ENCODE results near the gene PARG.
"Not testable (repeated sequence)": the region's sequence is repeated elsewhere in the genome, so short reads cannot be mapped to it uniquely, and the experiment has no call there.

PARG gene

DNA sequence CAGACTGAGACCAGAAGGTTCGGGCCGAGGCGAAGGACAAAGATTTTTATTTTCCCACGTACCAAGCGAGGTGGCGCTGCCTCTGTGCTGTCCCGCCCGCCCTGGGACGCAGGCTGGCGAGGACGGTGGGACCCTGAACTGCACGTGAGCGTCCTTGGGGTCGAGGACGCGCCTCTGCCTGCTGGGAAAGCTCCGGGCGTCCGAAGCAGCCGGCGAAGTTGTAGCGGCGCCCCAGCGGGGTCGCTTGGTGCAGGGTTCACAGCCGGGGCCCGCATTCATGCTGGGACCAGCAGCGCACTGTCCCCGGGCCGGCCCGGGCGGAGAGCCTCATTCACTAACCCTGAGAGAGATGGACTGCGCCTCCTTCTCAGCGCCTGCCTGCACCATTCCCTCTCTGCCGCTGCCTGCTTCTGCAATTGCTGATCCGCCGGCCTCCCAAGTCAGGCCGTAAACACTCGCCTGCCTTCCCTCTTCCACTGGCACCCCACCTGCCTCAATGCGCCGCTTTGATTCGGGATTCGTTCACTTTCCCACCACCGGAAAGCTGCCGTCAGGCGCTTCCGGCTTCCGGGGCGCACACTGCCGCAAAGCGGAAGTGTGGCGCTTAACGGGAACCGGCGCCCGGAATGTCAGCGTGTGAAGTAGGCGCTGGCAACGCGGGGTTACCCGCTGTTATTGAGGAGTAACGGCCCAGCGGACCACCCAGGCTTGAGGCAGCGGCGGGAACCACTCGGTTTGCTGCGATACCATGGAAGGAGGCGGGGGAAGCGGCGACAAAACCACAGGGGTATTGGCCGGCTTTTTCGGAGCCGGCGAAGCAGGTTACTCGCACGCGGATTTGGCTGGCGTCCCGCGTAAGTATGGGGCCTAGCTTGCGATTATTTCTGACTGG is at the start of gene PARG, which contains the start of gene TIMM23B:
Gene PARG (minus strand): TSS at position 581 of the 892 bp plus-strand sequence. CDS start 302 bp downstream, at position 279.
Gene TIMM23B (plus strand): TSS at position 607 of the 892 bp plus-strand sequence. CDS start 142 bp downstream, at position 749.
- DNase-seq = peak in 54 of 56 donors; percentile 18 to 89 (median 70)

DNA sequence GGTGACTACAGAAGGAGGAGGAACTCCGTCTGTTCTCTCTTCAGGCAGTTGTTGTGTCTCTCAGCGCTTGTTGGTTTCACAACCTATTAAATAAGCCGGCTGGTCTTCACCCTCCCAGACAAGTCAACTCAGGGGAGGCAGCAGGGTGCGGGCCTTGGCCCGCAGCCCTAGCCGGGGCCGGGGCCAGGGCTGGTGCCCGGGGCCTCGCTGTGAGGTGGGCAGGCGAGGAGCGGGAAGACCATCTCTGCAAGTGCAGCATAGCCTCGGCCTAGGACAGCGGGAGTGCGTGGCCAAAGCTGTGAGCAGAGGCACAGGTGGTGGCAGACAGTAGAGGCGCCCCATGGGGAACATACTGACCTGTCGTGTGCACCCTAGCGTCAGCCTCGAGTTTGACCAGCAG is 46.5 kb upstream of the PARG start, which contains the start of gene AGAP6:
Gene AGAP6 (plus strand): TSS at position 31 of the 400 bp plus-strand sequence. CDS start 310 bp downstream, at position 341.
- not testable (repeated sequence) for DNase-seq

- not testable (repeated sequence) for DNase-seq
These were observed 45.4 kb upstream of the PARG start for GRCh38 chr10:49987207-49987606.

DNA sequence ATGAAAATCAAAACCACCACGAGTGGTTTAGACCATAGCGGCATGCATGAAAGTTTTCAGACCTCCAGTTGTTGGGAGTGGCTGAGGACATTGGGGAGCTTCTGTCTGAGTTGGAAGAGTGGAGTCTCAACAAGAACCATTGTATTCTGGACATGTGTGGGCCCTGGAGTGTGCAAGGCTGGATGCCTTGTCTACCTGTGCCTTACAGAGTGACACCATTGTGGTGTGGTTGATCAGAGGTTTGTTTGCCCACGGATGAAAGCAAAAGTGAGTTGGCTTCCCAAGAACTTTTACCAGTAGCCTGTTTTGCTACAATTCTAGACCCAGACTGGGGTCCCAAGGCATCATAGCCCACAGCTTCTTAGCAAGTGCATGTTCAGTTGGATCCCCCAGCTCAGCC is 35.9 kb upstream of the PARG start:
- DNase-seq = not testable (repeated sequence)

GRCh38 chr10:49972094-49972493 is 30.3 kb upstream of the PARG start:
- not testable (repeated sequence) for DNase-seq

- DNase-seq = not testable (repeated sequence)
These were observed 29.6 kb upstream of the PARG start for GRCh38 chr10:49971466-49971865.

GRCh38 chr10:49970331-49970857 is 28.6 kb upstream of the PARG start:
- DNase-seq = not testable (repeated sequence)

DNA sequence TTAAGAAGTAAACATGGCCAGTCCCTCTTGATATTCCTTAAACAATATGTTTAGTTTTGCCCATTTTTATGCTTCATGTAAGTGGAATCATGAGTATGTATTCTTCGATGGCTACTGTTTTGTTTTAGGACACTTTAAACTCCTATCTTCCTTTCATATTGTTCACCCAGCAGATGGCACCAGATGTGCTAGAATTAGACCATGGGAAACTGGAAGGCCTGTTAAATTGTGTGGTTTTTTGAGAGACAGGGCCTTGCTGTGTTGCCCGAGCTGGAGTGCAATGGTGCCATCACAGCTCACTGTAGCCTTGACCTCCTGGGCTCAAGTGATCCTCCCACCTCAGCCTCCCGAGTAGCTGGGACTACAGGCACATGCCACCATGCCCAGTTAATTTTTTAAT is 11.3 kb upstream of the PARG start:
- DNase-seq = not testable (repeated sequence)

- DNase-seq = not testable (repeated sequence)
These were observed 10.2 kb upstream of the PARG start for GRCh38 chr10:49952006-49952405.

- DNase-seq = not testable (repeated sequence)
These were observed 6.9 kb upstream of the PARG start for GRCh38 chr10:49948737-49949136.

DNA sequence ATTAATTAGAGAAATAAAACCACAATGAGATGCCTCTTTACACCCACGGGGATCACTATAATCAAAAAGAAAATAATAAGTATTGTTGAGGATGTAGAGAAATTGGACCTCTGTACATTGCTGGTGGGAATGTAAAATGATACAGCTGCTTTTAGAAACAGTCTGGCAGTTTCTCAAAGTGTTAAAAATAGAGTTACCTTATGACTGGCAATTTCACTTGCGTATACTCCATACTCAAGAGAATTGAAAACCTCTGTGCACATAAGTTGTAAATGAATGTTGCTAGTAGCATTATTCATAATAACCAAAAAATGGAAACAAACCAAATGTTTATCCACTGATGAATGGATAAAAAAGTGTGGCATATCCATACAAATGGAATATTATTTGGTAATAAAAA is 6.3 kb upstream of the PARG start:
- not testable (repeated sequence) for DNase-seq

- not testable (repeated sequence) for DNase-seq
These were observed 1.8 kb upstream of the PARG start for GRCh38 chr10:49943607-49944006.

- not testable (repeated sequence) for DNase-seq
These were observed 495 bp upstream of the PARG start for GRCh38 chr10:49942339-49942705.

DNA sequence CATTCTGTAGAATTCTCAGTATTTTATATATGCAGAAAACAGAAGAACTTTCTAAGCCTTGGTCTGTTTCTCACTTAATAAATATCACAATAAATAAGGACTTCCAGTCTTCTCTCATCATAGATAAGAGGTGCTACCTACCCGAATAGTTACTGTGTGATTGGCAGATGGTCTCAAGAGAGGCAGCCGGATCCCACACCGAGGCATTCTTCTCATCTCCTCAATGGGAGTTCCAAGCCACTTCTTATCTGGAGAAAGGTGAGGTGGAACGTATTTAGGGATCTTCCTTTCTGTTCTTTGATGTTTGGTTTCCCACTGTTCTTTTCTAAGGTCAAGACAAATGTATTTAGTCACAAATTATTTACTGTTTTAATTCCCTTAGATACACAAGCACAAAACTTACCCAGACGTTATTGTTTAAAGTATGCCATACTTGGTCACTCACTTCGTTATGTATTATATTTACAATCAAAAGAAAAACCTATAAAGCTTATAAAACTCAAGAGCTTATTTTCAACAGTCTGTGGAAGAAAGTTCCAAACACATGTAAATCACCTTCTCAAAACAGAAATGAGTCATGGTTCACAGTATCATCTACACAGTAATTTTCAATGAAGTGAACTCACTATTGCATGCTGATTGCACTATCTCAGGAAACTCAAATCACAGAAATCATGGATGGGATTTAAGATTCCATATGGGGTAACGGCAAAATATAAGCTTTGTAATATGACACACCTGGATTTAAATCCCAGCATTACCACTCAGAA is 9.7 kb downstream of the PARG start:
- DNase-seq = not testable (repeated sequence)

- not testable (repeated sequence) for DNase-seq
These were observed 10.6 kb downstream of the PARG start for GRCh38 chr10:49931276-49931675.

DNA sequence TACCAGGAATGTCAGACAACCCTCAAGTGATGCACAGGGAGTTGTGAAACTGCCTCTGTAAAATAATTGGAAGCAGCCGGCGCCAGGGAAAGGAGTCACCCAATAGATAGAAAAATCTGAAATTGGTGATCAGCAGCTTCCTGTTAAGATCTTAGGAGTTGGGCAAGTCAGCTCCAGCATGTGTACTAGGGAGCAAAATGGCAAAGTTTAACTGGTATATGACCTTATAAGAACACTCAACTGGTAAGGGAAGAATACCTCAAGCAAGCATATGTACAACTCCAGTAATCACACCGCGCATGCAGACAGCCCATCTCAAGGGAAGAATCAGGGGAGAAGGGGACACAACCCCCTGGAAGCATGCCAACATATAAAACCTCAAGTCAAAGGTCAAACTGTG is 18.3 kb downstream of the PARG start:
- DNase-seq = not testable (repeated sequence)

DNA sequence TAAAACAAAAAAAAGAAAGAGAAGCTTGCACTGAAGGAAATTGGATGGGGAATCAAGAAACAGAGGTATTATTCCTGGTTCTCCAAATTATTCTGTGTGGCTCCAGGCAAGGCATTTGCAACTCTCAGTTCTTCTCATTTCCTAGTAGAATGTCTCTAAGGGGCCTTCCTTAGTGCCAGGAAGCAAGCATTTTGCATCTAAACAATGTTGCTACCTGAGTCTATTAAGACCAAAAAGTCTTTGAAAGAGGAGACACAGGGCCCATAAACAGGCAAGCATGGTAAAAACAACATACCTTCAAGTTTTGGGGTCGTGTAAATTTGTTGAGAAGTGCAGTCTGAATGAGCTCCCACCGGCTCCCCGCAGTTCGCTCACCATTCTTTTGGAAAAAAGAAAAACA is 19.8 kb downstream of the PARG start:
- DNase-seq = not testable (repeated sequence)

- DNase-seq = not testable (repeated sequence)
These were observed 23.9 kb downstream of the PARG start for GRCh38 chr10:49917927-49918326.

GRCh38 chr10:49916451-49916850 is 25.4 kb downstream of the PARG start:
- DNase-seq = not testable (repeated sequence)

GRCh38 chr10:49910295-49910694 is 31.5 kb downstream of the PARG start:
- DNase-seq = not testable (repeated sequence)

DNA sequence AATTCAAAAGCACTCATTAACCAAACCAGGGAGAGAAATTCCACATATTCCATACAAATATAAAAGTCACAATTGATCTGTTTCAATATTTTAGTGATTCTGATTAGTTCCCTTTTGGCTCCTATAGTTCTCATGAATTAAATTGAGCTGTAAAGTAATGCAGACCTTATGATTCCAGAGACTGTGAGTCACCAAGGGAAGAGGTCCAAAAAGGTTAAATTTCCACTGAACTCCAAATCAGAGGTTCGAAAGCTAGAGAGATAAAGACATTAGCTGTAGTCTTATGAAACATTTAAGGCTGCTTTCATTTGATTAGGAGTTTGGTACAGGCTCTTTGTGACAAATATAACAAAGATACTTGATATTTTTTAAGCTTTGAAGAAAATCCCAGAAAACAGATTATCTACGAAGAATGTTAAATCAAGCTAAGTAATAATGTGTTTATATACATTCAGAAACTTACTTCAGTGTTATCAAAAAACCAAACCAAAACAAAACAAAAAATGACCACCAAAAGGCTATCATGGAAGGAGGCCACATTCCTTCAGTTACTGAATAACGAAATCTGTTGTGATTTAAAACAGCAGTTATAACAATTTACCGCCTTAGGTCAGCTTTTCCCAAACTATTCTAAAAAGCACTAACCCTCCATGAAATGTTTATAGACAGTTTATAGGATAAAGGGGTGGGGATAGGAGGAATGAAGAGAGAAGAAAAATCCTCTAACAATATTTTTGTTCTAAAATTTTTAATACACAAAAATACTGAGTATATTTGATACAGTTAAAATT is 33.3 kb downstream of the PARG start:
- DNase-seq = not testable (repeated sequence)

All from nucleus accumbens (tissue), 56 donors.